Measurements from ENCODE around the gene FILIP1L. TPM values are rescaled to one million over a fixed set of nuclear protein-coding genes. Genes with fewer than 3 reads are reported as not detected.
"Not testable (repeated sequence)": the region's sequence is repeated elsewhere in the genome, so short reads cannot be mapped to it uniquely, and the experiment has no call there.

Gene FILIP1L
- total and polyA plus RNA-seq, 5 donors: 42.2 to 88.3 (median 56.4) TPM

- no peak overlapping the region for H3K4me3 ChIP-seq (ENCODE audit: low read length)
Observed at GRCh38 chr3:99845331-99845730, 269.0 kb downstream of the FILIP1L start.

DNA sequence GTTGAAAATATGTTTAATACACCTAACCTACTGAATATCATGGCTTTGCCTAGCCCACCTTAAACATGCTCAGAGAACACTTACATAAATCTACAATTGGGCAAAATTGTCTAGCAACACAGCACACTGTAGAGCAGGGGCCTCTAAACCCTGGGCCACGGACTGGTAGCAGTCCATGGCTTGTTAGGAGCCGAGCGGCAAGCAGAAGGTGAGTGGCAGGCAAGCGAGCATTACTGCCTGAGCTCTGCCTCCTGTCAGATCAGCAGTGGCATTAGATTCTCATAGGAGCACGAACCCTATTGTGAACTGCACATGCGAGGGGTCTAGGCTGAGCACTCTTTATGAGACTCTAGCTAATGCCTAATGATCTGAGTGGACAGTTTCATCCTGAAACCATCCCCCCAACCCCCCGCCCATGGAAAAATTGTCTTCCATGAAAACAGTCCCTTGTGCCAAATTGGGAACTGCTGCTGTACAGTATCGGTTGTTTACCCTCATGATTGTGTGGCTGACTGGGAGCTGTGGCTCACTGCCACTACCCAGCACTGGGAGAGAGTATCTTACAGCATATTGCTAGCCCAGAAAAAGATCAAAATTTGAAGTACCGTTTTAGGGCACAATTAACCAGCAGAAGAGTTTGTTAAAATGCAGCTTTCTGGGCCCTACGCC, 270.6 kb downstream of the FILIP1L start:
- intact Hi-C loops (cut with DNase I): loop anchor here in 3 of 4 donors (1.0 to 10.0 kb wide), 3 partner anchors 211 to 411 kb away; no protein-coding TSS in a partner anchor
- H3K4me1 ChIP-seq (ENCODE audit: control insufficient read depth, insufficient read depth, low read length): peaks cover 6% of the 10 kb centered on the region
- no peaks in the 10 kb centered on the region for H3K9me3 ChIP-seq (ENCODE audit: control insufficient read depth, low read length)
- H3K27me3 ChIP-seq (ENCODE audit: control insufficient read depth, insufficient read depth): no peaks in the 10 kb centered on the region
- 47% methylated on average over 10 of the region's 10 CpGs for WGBS
- DNase-seq (peak in 2 of 3 donors; percentile 45 to 55), ATAC-seq (peak; percentile 51 to 58)
- peak overlapping the region; percentile 19 for H3K27ac ChIP-seq (ENCODE audit: low read length)
- no peak overlapping the region for H3K4me3 ChIP-seq (ENCODE audit: low read length)

More at GRCh38 chr3:99845331-99845730, 269.0 kb downstream of the FILIP1L start:
- no peaks in the 10 kb centered on the region for H3K9me3 ChIP-seq (ENCODE audit: control insufficient read depth, low read length)
- ATAC-seq (no peak), DNase-seq (no peak)
- H3K27me3 ChIP-seq (ENCODE audit: control insufficient read depth, insufficient read depth): no peaks in the 10 kb centered on the region
- 34% methylated on average over 4 of the region's 4 CpGs for WGBS
- intact Hi-C loops (cut with DNase I): loop anchor here in 2 of 4 donors (5.0 to 10.0 kb wide), 2 partner anchors 209 to 412 kb away; no protein-coding TSS in a partner anchor
- H3K4me1 ChIP-seq (ENCODE audit: control insufficient read depth, insufficient read depth, low read length): peaks cover 6% of the 10 kb centered on the region
- H3K27ac ChIP-seq (ENCODE audit: low read length): no peak overlapping the region

DNA sequence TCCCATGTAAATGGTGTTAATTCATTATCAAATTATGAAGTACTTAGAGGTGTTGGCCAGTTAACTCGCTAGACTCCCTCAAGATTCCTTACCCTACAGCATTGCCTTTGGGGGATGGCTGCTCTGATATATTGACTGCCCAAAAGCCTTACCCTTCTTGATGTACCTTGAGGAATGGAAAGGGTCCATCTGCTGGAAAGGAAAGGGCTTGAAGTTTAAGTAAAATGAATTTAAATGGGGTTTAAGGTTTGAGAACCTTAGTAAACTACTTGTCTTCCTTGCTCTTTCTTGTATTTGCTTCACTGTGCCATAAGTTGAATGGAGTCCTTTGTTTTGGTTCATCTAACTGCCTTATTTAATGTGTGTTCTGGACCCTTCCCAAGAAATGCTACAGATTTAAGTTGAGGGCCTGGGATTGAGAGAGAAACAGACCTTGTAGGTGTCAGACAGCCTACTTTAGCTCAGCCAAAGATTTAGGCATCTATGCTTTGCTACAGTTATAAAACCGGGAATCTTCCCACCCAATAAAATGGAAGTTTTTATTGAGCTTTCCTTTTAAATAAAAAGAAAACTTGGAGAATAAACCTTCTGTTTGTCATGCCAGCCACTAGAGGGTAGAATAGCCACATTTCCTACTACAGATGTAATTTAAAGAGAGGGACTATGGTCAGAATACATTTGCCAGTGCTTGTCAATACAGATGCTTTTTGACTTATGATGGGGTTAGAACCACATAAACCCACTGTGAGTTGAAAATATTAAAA, 271.3 kb downstream of the FILIP1L start:
- intact Hi-C loops (cut with DNase I): loop anchor here in 3 of 4 donors (1.0 to 10.0 kb wide), 3 partner anchors 212 to 412 kb away; no protein-coding TSS in a partner anchor
- ATAC-seq: peak; percentile 80
- no peaks in the 10 kb centered on the region for H3K27me3 ChIP-seq (ENCODE audit: control insufficient read depth, insufficient read depth)
- H3K27ac ChIP-seq (ENCODE audit: low read length): no peak overlapping the region
- WGBS: 40% methylated on average over 2 of the region's 2 CpGs
- peaks cover 6% of the 10 kb centered on the region for H3K4me1 ChIP-seq (ENCODE audit: control insufficient read depth, insufficient read depth, low read length)
- H3K9me3 ChIP-seq (ENCODE audit: control insufficient read depth, low read length): no peaks in the 10 kb centered on the region
- no peak overlapping the region for H3K4me3 ChIP-seq (ENCODE audit: low read length)
- no peak for DNase-seq

DNA sequence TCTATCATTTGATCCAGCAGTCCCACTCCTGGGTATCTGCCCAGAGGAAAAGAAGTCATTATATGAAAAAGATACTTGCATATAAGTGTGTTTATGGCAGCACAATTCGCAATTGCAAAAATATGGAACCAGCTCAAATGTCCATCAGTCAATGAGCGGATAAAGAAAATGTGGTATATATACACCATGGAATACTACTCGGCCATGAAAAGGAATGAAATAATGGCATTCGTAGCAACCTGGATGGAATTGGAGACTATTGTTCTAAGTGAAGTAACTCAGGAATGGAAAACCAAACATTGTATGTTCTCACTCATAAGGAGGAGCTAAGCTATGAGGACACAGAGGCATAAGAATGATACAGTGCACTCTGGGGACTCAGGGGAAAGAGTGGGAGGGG, 272.4 kb downstream of the FILIP1L start:
- H3K4me3 ChIP-seq (ENCODE audit: low read length); DNase-seq; ATAC-seq; H3K4me1 ChIP-seq (ENCODE audit: control insufficient read depth, insufficient read depth, low read length); H3K27ac ChIP-seq (ENCODE audit: low read length); H3K27me3 ChIP-seq (ENCODE audit: control insufficient read depth, insufficient read depth); H3K9me3 ChIP-seq (ENCODE audit: control insufficient read depth, low read length): not testable (repeated sequence)
- intact Hi-C loops (cut with DNase I): loop anchor here in 2 of 4 donors (2.0 to 10.0 kb wide), 2 partner anchors 213 to 413 kb away; no protein-coding TSS in a partner anchor
- 96% methylated on average over 4 of the region's 4 CpGs for WGBS

DNA sequence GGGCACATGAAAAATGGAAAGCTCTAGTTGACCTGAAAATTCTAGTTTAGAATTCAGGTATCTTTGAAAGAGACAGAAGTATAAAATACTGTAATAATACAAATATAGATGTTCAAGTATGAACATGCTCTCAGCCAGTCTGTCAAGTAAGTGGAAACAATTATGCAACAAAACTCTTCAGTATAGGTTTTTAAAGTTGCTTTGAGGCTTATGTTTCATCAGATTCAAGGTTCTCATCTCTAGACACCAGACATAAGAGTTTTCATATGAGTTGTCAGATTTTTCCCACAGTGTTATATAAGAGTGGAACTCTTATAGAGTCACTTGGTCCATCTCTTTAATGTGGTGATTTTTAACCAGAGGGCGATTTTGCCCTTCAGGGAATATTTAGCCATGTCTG, 274.7 kb downstream of the FILIP1L start:
- no peak overlapping the region for H3K4me3 ChIP-seq (ENCODE audit: low read length)
- no peak for DNase-seq
- intact Hi-C loops (cut with DNase I): loop anchor here in 2 of 4 donors (5.0 to 10.0 kb wide), 2 partner anchors 215 to 413 kb away; no protein-coding TSS in a partner anchor
- no peak overlapping the region for H3K27ac ChIP-seq (ENCODE audit: low read length)
- peaks cover 3% of the 10 kb centered on the region for H3K4me1 ChIP-seq (ENCODE audit: control insufficient read depth, insufficient read depth, low read length)
- no peak for ATAC-seq
- WGBS: 91% methylated on average over 1 of the region's 1 CpG
- no peaks in the 10 kb centered on the region for H3K9me3 ChIP-seq (ENCODE audit: control insufficient read depth, low read length)
- no peaks in the 10 kb centered on the region for H3K27me3 ChIP-seq (ENCODE audit: control insufficient read depth, insufficient read depth)

- ATAC-seq (no peak), DNase-seq (no peak)
- Histone ChIP-seq H3K27me3 (ENCODE audit: control insufficient read depth, insufficient read depth) (no peaks in the 10 kb centered on the region), H3K4me3 (ENCODE audit: low read length) (no peak overlapping the region), H3K4me1 (ENCODE audit: control insufficient read depth, insufficient read depth, low read length) (peaks cover 1% of the 10 kb centered on the region), H3K9me3 (ENCODE audit: control insufficient read depth, low read length) (no peaks in the 10 kb centered on the region), H3K27ac (ENCODE audit: low read length) (no peak overlapping the region)
- intact Hi-C loops (cut with DNase I): loop anchor here in 2 of 4 donors (5.0 kb wide), 1 partner anchor 414 kb away; no protein-coding TSS in a partner anchor
Observed at GRCh38 chr3:99838755-99839154, 275.5 kb downstream of the FILIP1L start.

GRCh38 chr3:99837715-99838114, 276.6 kb downstream of the FILIP1L start:
- ATAC-seq (no peak), DNase-seq (no peak)
- Histone ChIP-seq H3K27me3 (ENCODE audit: control insufficient read depth, insufficient read depth) (no peaks in the 10 kb centered on the region), H3K27ac (ENCODE audit: low read length) (no peak overlapping the region), H3K9me3 (ENCODE audit: control insufficient read depth, low read length) (no peaks in the 10 kb centered on the region), H3K4me1 (ENCODE audit: control insufficient read depth, insufficient read depth, low read length) (peaks cover 3% of the 10 kb centered on the region), H3K4me3 (ENCODE audit: low read length) (no peak overlapping the region)
- intact Hi-C loops (cut with DNase I): loop anchor here in 2 of 4 donors (5.0 kb wide), 1 partner anchor 415 kb away; no protein-coding TSS in a partner anchor
- 94% methylated on average over 1 of the region's 1 CpG for WGBS

DNA sequence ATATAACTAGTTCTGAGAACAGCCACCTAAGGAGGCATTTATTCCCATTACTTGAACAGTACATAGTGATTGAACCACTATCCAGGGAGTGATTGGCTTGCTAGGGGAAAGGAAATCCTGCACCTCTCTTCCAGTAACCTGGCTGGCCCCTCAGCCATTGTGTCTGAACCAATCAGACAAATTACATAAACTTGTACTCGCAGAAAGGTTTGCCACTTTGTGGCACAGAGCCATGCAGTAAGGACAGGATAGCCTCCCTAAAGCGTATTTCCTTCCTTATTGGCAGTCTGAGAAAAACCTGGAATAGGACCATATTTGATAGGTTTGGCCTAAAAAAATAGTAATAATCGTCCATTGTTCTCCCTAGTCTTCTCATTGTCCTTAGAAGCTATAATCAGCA, 277.6 kb downstream of the FILIP1L start:
- ATAC-seq: peak; percentile 20 to 68

DNA sequence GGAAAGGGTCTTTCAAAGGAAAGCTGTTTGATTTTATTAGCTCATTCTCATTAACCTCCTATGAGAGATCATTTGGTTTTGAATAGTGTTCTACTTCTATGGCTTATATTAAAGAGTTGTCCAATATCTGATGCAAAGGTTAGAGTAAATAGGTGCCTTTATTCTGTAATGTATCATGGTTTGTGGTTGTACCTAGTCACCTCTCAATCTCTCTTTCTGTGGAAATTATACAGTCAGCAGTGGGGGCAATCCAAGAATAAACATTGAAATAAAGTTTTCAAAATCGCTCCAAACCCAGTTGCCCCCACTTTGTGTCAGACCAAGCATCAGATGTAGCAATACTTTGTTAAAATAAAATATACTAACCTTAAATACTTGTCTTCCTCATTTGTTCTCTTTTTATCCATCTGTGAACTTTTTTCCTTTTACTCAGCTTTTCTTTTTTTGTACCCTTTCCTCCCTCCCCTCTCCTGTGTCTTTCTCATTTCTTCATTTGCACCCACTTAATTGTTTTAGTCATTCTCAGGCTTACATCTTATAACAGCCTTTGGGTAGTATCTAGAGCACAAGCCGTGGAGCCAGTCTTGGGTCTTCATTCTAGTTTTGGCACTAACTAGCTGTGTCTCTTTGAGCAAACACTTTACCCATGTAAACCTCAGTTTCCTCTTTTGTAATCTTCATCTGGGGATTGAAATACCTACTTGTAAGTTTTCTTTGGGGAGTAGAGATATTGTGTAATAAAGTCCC, 279.9 kb downstream of the FILIP1L start:
- H3K27me3 ChIP-seq (ENCODE audit: control insufficient read depth, insufficient read depth): no peaks in the 10 kb centered on the region
- DNase-seq (no peak), ATAC-seq (no peak)
- intact Hi-C loops (cut with DNase I): loop anchor here in 1 of 4 donors (5.0 kb wide), 1 partner anchor 423 kb away; no protein-coding TSS in a partner anchor
- no peaks in the 10 kb centered on the region for H3K9me3 ChIP-seq (ENCODE audit: control insufficient read depth, low read length)
- H3K4me1 ChIP-seq (ENCODE audit: control insufficient read depth, insufficient read depth, low read length): peaks cover 3% of the 10 kb centered on the region
- no peak overlapping the region for H3K4me3 ChIP-seq (ENCODE audit: low read length)
- 89% methylated on average over 2 of the region's 2 CpGs for WGBS
- no peak overlapping the region for H3K27ac ChIP-seq (ENCODE audit: low read length)

More for the DNA sequence above, 277.6 kb downstream of the FILIP1L start:
- peak in 2 of 3 donors; percentile 25 to 29 for DNase-seq
- Histone ChIP-seq H3K9me3 (ENCODE audit: control insufficient read depth, low read length) (no peaks in the 10 kb centered on the region), H3K27me3 (ENCODE audit: control insufficient read depth, insufficient read depth) (no peaks in the 10 kb centered on the region), H3K4me1 (ENCODE audit: control insufficient read depth, insufficient read depth, low read length) (peaks cover 3% of the 10 kb centered on the region), H3K4me3 (ENCODE audit: low read length) (no peak overlapping the region), H3K27ac (ENCODE audit: low read length) (no peak overlapping the region)
- WGBS: 67% methylated on average over 3 of the region's 3 CpGs
- intact Hi-C loops (cut with DNase I): loop anchor here in 2 of 4 donors (5.0 kb wide), 1 partner anchor 416 kb away; no protein-coding TSS in a partner anchor

GRCh38 chr3:99833617-99834205, 280.6 kb downstream of the FILIP1L start:
- intact Hi-C loops (cut with DNase I): loop anchor here in 1 of 4 donors (5.0 kb wide), 1 partner anchor 424 kb away; no protein-coding TSS in a partner anchor
- H3K27me3 ChIP-seq (ENCODE audit: control insufficient read depth, insufficient read depth): no peaks in the 10 kb centered on the region
- H3K4me3 ChIP-seq (ENCODE audit: low read length): no peak overlapping the region
- H3K4me1 ChIP-seq (ENCODE audit: control insufficient read depth, insufficient read depth, low read length): peaks cover 3% of the 10 kb centered on the region
- 44% methylated on average over 4 of the region's 4 CpGs for WGBS
- H3K27ac ChIP-seq (ENCODE audit: low read length): no peak overlapping the region
- DNase-seq (no peak), ATAC-seq (peak in 1 of 2 donors; percentile 34)
- H3K9me3 ChIP-seq (ENCODE audit: control insufficient read depth, low read length): no peaks in the 10 kb centered on the region
